ENCODE results near the gene IL1R1. TPM values are rescaled to one million over a fixed set of nuclear protein-coding genes. Genes with fewer than 3 reads are reported as not detected.

IL1R1 gene
- total RNA-seq, 3 donors from 2014 or later: 17.8 to 40.1 (median 39.1) TPM

DNA sequence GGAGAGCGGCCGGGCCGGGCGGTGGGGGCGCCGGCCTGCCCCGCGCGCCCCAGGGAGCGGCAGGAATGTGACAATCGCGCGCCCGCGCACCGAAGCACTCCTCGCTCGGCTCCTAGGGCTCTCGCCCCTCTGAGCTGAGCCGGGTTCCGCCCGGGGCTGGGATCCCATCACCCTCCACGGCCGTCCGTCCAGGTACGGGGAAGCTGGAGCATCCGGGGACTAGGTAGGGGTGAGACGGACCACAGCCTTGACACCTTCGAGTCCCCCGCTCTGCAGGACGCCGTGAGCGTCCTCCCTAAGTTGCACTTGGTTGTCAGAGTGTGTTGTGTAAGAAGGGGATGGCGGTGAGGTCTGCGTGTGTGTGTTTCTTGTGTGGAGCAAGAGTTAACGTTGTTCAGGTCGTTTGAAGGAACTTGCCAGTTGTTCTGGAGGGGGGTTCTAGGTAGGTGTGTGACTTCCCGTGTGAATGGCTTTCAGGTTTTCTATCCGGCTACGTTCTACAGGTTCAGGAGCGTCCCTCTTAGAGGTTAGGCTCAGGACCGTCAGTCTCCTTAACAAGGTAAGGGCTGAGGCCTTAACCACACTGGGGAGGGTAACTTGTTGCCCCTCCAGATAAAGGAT lies 393 bp downstream of the IL1R1 start:
- no peaks in the 10 kb centered on the region for H3K36me3 ChIP-seq (ENCODE audit: low read depth)
- H3K9me3 ChIP-seq: peaks cover 9% of the 10 kb centered on the region
- intact Hi-C loops (cut with DNase I, micrococcal nuclease): loop anchor here in 1 of 2 donors (10.0 kb wide), 1 partner anchor 118 kb away; no protein-coding TSS in a partner anchor
- DNase-seq (peak in 1 of 3 donors; percentile 58), ATAC-seq (peak; percentile 13)
- TF ChIP-seq, protein P1, sequence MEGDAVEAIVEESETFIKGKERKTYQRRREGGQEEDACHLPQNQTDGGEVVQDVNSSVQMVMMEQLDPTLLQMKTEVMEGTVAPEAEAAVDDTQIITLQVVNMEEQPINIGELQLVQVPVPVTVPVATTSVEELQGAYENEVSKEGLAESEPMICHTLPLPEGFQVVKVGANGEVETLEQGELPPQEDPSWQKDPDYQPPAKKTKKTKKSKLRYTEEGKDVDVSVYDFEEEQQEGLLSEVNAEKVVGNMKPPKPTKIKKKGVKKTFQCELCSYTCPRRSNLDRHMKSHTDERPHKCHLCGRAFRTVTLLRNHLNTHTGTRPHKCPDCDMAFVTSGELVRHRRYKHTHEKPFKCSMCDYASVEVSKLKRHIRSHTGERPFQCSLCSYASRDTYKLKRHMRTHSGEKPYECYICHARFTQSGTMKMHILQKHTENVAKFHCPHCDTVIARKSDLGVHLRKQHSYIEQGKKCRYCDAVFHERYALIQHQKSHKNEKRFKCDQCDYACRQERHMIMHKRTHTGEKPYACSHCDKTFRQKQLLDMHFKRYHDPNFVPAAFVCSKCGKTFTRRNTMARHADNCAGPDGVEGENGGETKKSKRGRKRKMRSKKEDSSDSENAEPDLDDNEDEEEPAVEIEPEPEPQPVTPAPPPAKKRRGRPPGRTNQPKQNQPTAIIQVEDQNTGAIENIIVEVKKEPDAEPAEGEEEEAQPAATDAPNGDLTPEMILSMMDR (IDR thresholded peaks at IDR 0.05): no peak
- peak overlapping the region; percentile 27 for H3K4me3 ChIP-seq
- H3K4me1 ChIP-seq (ENCODE audit: low read depth): peaks cover 4% of the 10 kb centered on the region

DNA sequence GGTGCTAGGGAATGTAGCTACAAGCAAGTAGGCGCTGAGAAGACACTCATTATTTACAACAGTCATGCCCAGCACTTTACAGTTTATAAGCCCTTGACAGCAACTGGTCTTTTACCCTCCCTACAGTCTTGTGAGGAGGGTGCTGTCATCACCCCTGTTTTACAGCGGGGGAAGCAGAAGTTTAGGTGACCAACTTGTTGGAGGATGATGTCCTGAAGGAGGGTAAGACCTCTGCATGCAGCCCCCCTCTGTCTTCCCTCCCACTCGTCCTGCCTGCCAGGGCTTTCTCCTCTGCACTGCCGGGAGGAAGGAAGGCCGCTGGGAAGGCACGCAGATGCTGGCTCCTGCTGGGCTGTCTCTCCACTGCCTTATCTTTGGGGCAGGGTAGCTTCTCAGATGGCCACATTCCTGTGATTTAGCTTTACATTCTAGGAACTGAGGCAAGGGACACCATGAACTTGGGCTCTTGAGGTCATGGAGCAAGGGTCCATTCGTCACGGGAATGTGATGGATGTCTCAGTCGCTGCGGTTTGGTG lies 972 bp downstream of the IL1R1 start:
- H3K4me3 ChIP-seq: no peak overlapping the region
- no peaks in the 10 kb centered on the region for H3K36me3 ChIP-seq (ENCODE audit: low read depth)
- H3K9me3 ChIP-seq: peaks cover 9% of the 10 kb centered on the region
- H3K4me1 ChIP-seq (ENCODE audit: low read depth): peaks cover 4% of the 10 kb centered on the region
- TF ChIP-seq, protein P1 (IDR thresholded peaks at IDR 0.05): no peak
- DNase-seq (no peak), ATAC-seq (no peak)
- intact Hi-C loops (cut with DNase I, micrococcal nuclease): loop anchor here in 1 of 2 donors (10.0 kb wide), 1 partner anchor 119 kb away; no protein-coding TSS in a partner anchor

DNA sequence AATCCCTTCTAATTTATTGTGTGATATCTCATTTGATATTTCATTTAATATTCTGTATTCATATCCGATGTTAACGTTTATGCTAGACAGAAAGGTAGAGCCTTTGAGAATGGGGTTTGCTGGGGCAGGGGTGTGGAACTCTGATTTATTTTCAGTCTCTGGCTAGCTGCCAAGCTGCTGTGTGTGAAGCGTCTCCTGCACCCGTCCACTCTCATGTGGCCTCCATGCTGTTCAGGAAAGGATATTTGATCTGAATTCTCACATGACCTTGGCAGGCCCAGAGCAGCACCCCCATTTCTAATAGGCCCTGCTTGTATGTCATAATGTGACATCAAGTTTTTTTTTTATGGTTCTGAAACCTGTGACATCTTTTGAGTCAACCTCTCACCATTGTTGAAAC lies 1.6 kb downstream of the IL1R1 start:
- DNase-seq (peak in 1 of 3 donors; percentile 31), ATAC-seq (no peak)
- intact Hi-C loops (cut with DNase I, micrococcal nuclease): loop anchor here in 1 of 2 donors (10.0 kb wide), 1 partner anchor 119 kb away; no protein-coding TSS in a partner anchor
- peaks cover 4% of the 10 kb centered on the region for H3K4me1 ChIP-seq (ENCODE audit: low read depth)
- TF ChIP-seq, protein P1 (IDR thresholded peaks at IDR 0.05): no peak
- peaks cover 9% of the 10 kb centered on the region for H3K9me3 ChIP-seq
- H3K4me3 ChIP-seq: no peak overlapping the region
- H3K36me3 ChIP-seq (ENCODE audit: low read depth): no peaks in the 10 kb centered on the region

DNA sequence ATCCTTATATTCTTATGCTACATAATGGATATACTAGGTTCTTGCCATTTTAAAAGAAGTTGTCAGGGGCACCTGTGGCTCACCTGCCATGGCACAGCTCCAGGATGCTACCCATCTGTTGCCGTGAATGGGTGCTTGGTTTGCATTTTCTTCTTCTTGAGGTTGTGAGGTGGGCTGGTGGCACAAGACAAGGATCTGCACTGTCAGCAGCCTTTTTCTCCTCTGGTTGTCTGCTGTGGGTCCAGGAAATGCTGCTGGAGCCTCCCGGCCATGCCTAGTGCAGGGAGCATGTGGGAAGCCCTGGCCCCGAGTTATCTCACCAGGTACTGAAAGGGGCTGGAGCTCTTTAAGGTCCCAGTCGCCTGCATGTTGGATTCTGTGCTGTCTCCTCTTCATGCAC lies 2.6 kb downstream of the IL1R1 start:
- intact Hi-C loops (cut with DNase I, micrococcal nuclease): loop anchor here in 1 of 2 donors (10.0 kb wide), 1 partner anchor 120 kb away; no protein-coding TSS in a partner anchor

DNA sequence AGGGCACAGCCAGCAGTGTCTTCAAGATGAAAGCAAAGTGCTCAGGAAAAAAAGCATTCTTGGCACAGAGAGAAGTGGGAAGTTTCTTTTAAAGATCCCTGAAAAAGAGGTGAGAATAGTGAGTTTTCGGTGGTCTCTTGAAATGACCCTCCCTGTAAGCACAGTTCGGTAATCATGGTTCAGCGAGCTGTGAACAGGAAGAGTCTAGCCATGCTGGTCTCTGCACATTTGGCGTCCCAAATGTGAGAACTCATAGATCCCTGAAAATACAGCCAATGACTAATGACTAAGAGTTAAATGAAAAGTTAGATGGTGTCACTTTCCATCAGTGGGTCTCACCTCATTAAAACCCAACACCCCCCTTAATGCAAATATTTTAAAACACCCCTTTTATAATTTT lies 3.4 kb downstream of the IL1R1 start:
- Histone ChIP-seq H3K4me1 (ENCODE audit: low read depth) (peaks cover 4% of the 10 kb centered on the region), H3K9me3 (peaks cover 9% of the 10 kb centered on the region), H3K4me3 (no peak overlapping the region), H3K36me3 (ENCODE audit: low read depth) (no peaks in the 10 kb centered on the region)
- no peak for DNase-seq
- no peak for ATAC-seq
- intact Hi-C loops (cut with DNase I, micrococcal nuclease): loop anchor here in 1 of 2 donors (10.0 kb wide), 1 partner anchor 121 kb away; no protein-coding TSS in a partner anchor
- TF ChIP-seq, protein P1 (IDR thresholded peaks at IDR 0.05): no peak

More for the DNA sequence above, 2.6 kb downstream of the IL1R1 start:
- Histone ChIP-seq H3K9me3 (peaks cover 9% of the 10 kb centered on the region), H3K36me3 (ENCODE audit: low read depth) (no peaks in the 10 kb centered on the region), H3K4me1 (ENCODE audit: low read depth) (peaks cover 4% of the 10 kb centered on the region), H3K4me3 (no peak overlapping the region)
- DNase-seq (no peak), ATAC-seq (no peak)
- TF ChIP-seq, protein P1 (IDR thresholded peaks at IDR 0.05): no peak

Data from mucosa of descending colon (tissue), 3 donors.